K562 (cell line): Measurements from ENCODE around the gene LAMTOR4. TPM values are rescaled to one million over a fixed set of nuclear protein-coding genes. Genes with fewer than 3 reads are reported as not detected.

Experiments
- ASH1L ChIP-seq: fragments of 450-650 bp; IDR thresholded peaks from 2 replicates; pipeline ENCODE4 v1.6.1; 2018; ENCODE audit warnings: borderline replicate concordance, mild to moderate bottlenecking, low read depth; ENCODE audit not compliant: partially characterized antibody
- CBFB ChIP-seq: sonication (generic); formaldehyde crosslinking; IDR thresholded peaks from 2 replicates; pipeline ENCODE4 v1.4.0; 2020; ENCODE audit warnings: mild to moderate bottlenecking, missing genetic modification reagents
- CREM ChIP-seq: IDR thresholded peaks from 2 replicates; pipeline ENCODE4 v1.6.1; 2014; ENCODE audit warnings: antibody characterized with exemption, low read depth
- E2F8 ChIP-seq: fragments of 450-650 bp; IDR thresholded peaks from 2 replicates; pipeline ENCODE4 v1.7.1; 2018; ENCODE audit warnings: mild to moderate bottlenecking, low read depth; ENCODE audit not compliant: partially characterized antibody
- FOXK2 ChIP-seq, 2 experiments: fragments of 450-650 bp; IDR thresholded peaks in 1 of 2; conservative IDR thresholded peaks in 1 of 2; 2 replicates each; pipeline ENCODE4 v1.6.1; 2016; ENCODE audit warnings: low read depth in 2 of 2, mild to moderate bottlenecking in 1 of 2
- HIVEP1 ChIP-seq: fragments of 250-450 bp; sonication (Bioruptor Pico); IDR thresholded peaks from 2 replicates; pipeline ENCODE4 v1.4.0; 2020; ENCODE audit warnings: mild to moderate bottlenecking
- IRF2 ChIP-seq: sonication (generic); formaldehyde crosslinking; IDR thresholded peaks from 2 replicates; pipeline ENCODE4 v1.8.1; 2022; ENCODE audit warnings: mild to moderate bottlenecking, missing genetic modification reagents
- MEF2D ChIP-seq: conservative IDR thresholded peaks from 2 replicates; pipeline ENCODE4 v1.6.1; 2016; ENCODE audit warnings: low read depth, missing genetic modification characterization, missing compliant biosample characterization
- MXI1 ChIP-seq: IDR thresholded peaks from 2 replicates; pipeline ENCODE4 v1.6.1; 2011; ENCODE audit warnings: low read depth, mild to moderate bottlenecking, improper control_type of control experiment, low read length
- NRF1 ChIP-seq, 2 experiments: fragments of 450-650 bp; IDR thresholded peaks in 1 of 2; conservative IDR thresholded peaks in 1 of 2; 2 replicates each; pipeline ENCODE4 v1.6.1; 2014; ENCODE audit warnings: mild to moderate bottlenecking in 2 of 2
- PTBP1 ChIP-seq: fragments of 200-400 bp; formaldehyde crosslinking; IDR thresholded peaks from 2 replicates; pipeline ENCODE4 v1.6.1; 2017; ENCODE audit warnings: low read depth, low read length
- SAFB ChIP-seq: fragments of 200-400 bp; formaldehyde crosslinking; IDR thresholded peaks from 2 replicates; pipeline ENCODE4 v1.6.1; 2017; ENCODE audit warnings: low read depth, low read length, borderline replicate concordance
- SMAD3 ChIP-seq: fragments of 450-650 bp; formaldehyde crosslinking; conservative IDR thresholded peaks from 2 replicates; pipeline ENCODE4 v1.4.0; 2020; ENCODE audit warnings: mild to moderate bottlenecking
- SNAPC5 ChIP-seq: fragments of 250-450 bp; sonication (Bioruptor Pico); IDR thresholded peaks from 2 replicates; pipeline ENCODE4 v1.8.0; 2021; ENCODE audit warnings: moderate library complexity, mild to moderate bottlenecking, inconsistent platforms
- STAT6 ChIP-seq: sonication (generic); formaldehyde crosslinking; IDR thresholded peaks from 2 replicates; pipeline ENCODE4 v1.8.1; 2023; ENCODE audit warnings: mild to moderate bottlenecking, missing genetic modification reagents
- SUPT5H ChIP-seq: fragments of 450-650 bp; IDR thresholded peaks from 2 replicates; pipeline ENCODE4 v1.6.1; 2016
- THRB ChIP-seq: fragments of 450-650 bp; formaldehyde crosslinking; conservative IDR thresholded peaks from 2 replicates; pipeline ENCODE4 v1.4.0; 2022; ENCODE audit warnings: mild to moderate bottlenecking, missing genetic modification characterization
- ZNF197 ChIP-seq: fragments of 200-800 bp; sonication (Bioruptor generic); IDR thresholded peaks from 2 replicates; pipeline ENCODE4 v1.6.1; 2016; ENCODE audit warnings: low read depth, missing genetic modification characterization, missing compliant biosample characterization
- ZNF224 ChIP-seq: sonication (generic); formaldehyde crosslinking; IDR thresholded peaks from 2 replicates; pipeline ENCODE4 v1.8.0; 2022; ENCODE audit warnings: mild to moderate bottlenecking, missing genetic modification reagents
- ZNF512 ChIP-seq: IDR thresholded peaks from 2 replicates; pipeline ENCODE4 v1.6.1; 2016; ENCODE audit warnings: missing genetic modification characterization, missing compliant biosample characterization
- ZNF76 ChIP-seq: fragments of 250-450 bp; sonication (Bioruptor Pico); IDR thresholded peaks from 2 replicates; pipeline ENCODE4 v1.4.0; 2020; ENCODE audit warnings: mild to moderate bottlenecking, moderate library complexity, borderline replicate concordance
- ZSCAN29 ChIP-seq: fragments of 450-650 bp; IDR thresholded peaks from 2 replicates; pipeline ENCODE4 v1.6.1; 2017
- polyA plus RNA-seq, 8 experiments: library from polyadenylated mRNA; depleted of rRNA in 4 of 8; stranded (reverse) in 5 of 8; unstranded in 3 of 8; fragments of >200 nt; fragmentation: Nextera tagmentation in 2 of 8; fragmentation: Illumina TruSeq in 1 of 8; extraction: Ambion mirVana in 2 of 8; extraction: Trizol in 1 of 8; gene quantifications; 2 replicates each; pipeline versions ENCODE4 v1.2.1 to v1.2.3, GENCODE V29; 2011 to 2014; ENCODE audit warnings: inconsistent platforms in 1 of 8, missing spikeins in 1 of 8
- total RNA-seq, 7 experiments: library from RNA; depleted of rRNA in 6 of 7; stranded (reverse); fragments of >200 nt in 6 of 7; fragmentation: Illumina TruSeq in 2 of 7; extraction: Trizol in 2 of 7; gene quantifications; 2 replicates each; pipeline versions ENCODE4 v1.2.1 to v1.2.3, GENCODE V29; 2011 to 2021; ENCODE audit warnings: low replicate concordance in 1 of 7

Gene LAMTOR4
- total and polyA plus RNA-seq, 9 of the 15 experiments (the other 6 are each of a cell fraction or from before 2014, with no cell fraction given): 79.6 to 314 (median 195) TPM

GRCh38 chr7:100167912-100168323 lies 19.2 kb downstream of the LAMTOR4 start (continued):
- TF ChIP-seq ZNF512 (tag) (no peak), MEF2D (tag) (peak; percentile 69; the same call in 1 of the 2 replicates), E2F8 (peak; percentile 84), CREM (peak; percentile 76), SUPT5H (0 out of 2 replicates have a peak, but pooled peaks have one; percentile 21), HIVEP1 (no peak), CBFB (CRISPR knock-in tag) (no peak), SAFB (no peak), PTBP1 (no peak), IRF2 (no peak), STAT6 (CRISPR knock-in tag) (no peak), SNAPC5 (CRISPR knock-in tag) (no peak), ZNF197 (CRISPR knock-in tag) (no peak; the same call in 1 of the 2 replicates), FOXK2 (conservative IDR thresholded peaks at IDR 0.05 in 1 of 2, IDR thresholded peaks at IDR 0.05 in 1 of 2; ENCODE audit: low read depth in 2 of 2) (peak; percentile 88 to 89), ZNF76 (CRISPR knock-in tag) (no peak), SMAD3 (0 out of 2 replicates have a peak, but pooled peaks have one; percentile 55), NRF1 (conservative IDR thresholded peaks at IDR 0.05 in 1 of 2, IDR thresholded peaks at IDR 0.05 in 1 of 2) (no peak), ASH1L (no peak), ZSCAN29 (no peak), MXI1 (no peak), ZNF224 (CRISPR knock-in tag) (0 out of 2 replicates have a peak, but pooled peaks have one; percentile 57), THRB (CRISPR knock-in tag) (peak; percentile 85; the same call in 1 of the 2 replicates)
